ENCODE results near the gene PPP2R2C.

- TF ChIP-seq EZH2 (IDR thresholded peaks at IDR 0.05; ENCODE audit: borderline replicate concordance, low read depth, low read length, poor library complexity, severe bottlenecking) (no peak), CTCF (conservative IDR thresholded peaks at IDR 0.05; ENCODE audit: low read depth, low read length) (no peak)
These were observed 142.0 kb downstream of the PPP2R2C start for GRCh38 chr4:6330384-6330767.
